Gastroesophageal sphincter (tissue), 3 donors: ENCODE results near the gene SAYSD1.
A peak's percentile ranks its signal among the peaks of the same experiment; 100 is the strongest.

Experiments
- CTCF ChIP-seq, 4 experiments: fragments of 200-600 bp in 2 of 4; fragments of 450-650 bp in 2 of 4; sonication (generic) in 1 of 4; IDR thresholded peaks; one replicate each; pipeline ENCODE4 v1.5.1; 2017 to 2019; ENCODE audit warnings: antibody characterized with exemption in 4 of 4, mild to moderate bottlenecking in 2 of 4, moderate library complexity in 2 of 4
- POLR2A ChIP-seq, 2 donors: fragments of 450-650 bp; IDR thresholded peaks; one replicate each; pipeline ENCODE4 v1.6.1; 2017; ENCODE audit warnings: antibody characterized with exemption in 2 of 2, mild to moderate bottlenecking in 2 of 2, moderate library complexity in 1 of 2
- POLR2AphosphoS5 ChIP-seq: sonication (generic); formaldehyde crosslinking; IDR thresholded peaks from one replicate; pipeline ENCODE4 v1.6.1; 2017; ENCODE audit warnings: antibody characterized with exemption

- TF ChIP-seq POLR2A (IDR thresholded peaks at IDR 0.05), result no peak
- TF ChIP-seq CTCF (IDR thresholded peaks at IDR 0.05), result peak in 3 of 4 experiments; percentile 47 to 65 (median 60)
- peak; percentile 9 for TF ChIP-seq POLR2AphosphoS5
Measured at GRCh38 chr6:39088331-39088730, 26.7 kb downstream of the SAYSD1 start.
